Activated naive CD4-positive, alpha-beta T cell treated with anti-CD3 and anti-CD28 coated beads, Interleukin-2, amount 10 ng/mL, durations not matched to agents 5 hours and 36 hours (primary cell): ENCODE measurements around the gene HS3ST3B1. TPM values are rescaled to one million over a fixed set of nuclear protein-coding genes. Genes with fewer than 3 reads are reported as not detected.

Source experiments
- total RNA-seq, 2 experiments: library from RNA; stranded (reverse); gene quantifications; one replicate each; pipeline ENCODE4 v1.2.3, GENCODE V29; 2021

Gene HS3ST3B1
- 10 to 100 TPM; 19.5 to 20.0 TPM for total RNA-seq

GRCh38 chr17:14300575-14301278 lies at the start of gene HS3ST3B1:
HS3ST3B1 (plus strand) TSS chr17:14301081; CDS start chr17:14301519, 438 bp downstream.

Other genes with a start within 250 kb of the HS3ST3B1 start
- 10 to 100 TPM; 21.0 TPM for gene COX10, start 231.6 kb upstream of the HS3ST3B1 start, total RNA-seq
- not detected for gene CDRT15, start 64.2 kb upstream of the HS3ST3B1 start, total RNA-seq